ENCODE measurements around the gene CDC73.
"Not testable (repeated sequence)": the region's sequence is repeated elsewhere in the genome, so short reads cannot be mapped to it uniquely, and the experiment has no call there.

The CDC73 gene

DNA sequence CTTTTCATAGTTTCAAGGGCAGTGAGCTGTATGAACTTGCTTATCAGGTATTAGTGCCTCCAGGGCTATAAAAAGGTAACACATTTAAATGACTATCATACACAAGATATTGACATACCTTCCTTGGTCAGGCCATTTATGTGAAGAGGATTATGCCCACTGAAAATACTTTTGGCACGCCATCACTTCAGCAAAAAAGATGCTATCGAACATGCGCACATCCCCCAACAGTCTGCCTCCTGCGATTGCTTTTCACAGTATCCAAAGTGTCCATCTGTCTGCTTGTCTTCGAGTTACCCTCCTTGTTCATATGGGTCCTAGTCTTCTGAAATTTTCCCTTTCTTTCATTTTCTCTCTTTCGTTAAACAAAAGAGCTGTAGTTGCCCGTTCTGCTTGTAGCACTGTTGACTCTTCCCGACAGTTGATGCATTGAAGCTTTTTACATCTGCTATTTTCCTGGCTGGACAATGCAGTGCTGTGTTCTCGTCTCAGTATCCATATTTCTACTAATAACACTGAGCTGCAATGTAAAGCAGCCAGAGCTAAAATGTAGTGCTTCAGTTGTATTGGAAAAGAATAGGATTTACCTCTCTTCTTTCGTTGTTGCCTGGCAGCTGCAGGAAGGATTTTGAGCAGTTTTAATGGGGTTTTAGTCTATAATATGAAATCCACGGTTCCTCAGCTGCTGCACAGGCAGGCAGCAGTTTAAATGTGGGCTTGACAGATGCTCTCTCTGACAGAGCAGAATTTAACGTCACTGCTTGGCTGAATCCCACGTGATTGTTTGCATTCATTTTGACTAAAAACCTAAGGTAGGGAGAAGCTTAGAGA, 64.3 kb downstream of the CDC73 start, which contains the start of gene B3GALT2:
Gene B3GALT2, minus strand, starts transcription at position 713 of the 831 bp plus-strand sequence. CDS start 5,051 bp downstream, outside the sequence.
- H3K4me3 ChIP-seq (ENCODE audit: low read depth, low read length), result no peak within 1 kb of the TSS
- TF ChIP-seq, protein P1, sequence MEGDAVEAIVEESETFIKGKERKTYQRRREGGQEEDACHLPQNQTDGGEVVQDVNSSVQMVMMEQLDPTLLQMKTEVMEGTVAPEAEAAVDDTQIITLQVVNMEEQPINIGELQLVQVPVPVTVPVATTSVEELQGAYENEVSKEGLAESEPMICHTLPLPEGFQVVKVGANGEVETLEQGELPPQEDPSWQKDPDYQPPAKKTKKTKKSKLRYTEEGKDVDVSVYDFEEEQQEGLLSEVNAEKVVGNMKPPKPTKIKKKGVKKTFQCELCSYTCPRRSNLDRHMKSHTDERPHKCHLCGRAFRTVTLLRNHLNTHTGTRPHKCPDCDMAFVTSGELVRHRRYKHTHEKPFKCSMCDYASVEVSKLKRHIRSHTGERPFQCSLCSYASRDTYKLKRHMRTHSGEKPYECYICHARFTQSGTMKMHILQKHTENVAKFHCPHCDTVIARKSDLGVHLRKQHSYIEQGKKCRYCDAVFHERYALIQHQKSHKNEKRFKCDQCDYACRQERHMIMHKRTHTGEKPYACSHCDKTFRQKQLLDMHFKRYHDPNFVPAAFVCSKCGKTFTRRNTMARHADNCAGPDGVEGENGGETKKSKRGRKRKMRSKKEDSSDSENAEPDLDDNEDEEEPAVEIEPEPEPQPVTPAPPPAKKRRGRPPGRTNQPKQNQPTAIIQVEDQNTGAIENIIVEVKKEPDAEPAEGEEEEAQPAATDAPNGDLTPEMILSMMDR (IDR thresholded peaks at IDR 0.05; ENCODE audit: borderline replicate concordance, insufficient read depth, low read depth, low read length), result no peak

DNA sequence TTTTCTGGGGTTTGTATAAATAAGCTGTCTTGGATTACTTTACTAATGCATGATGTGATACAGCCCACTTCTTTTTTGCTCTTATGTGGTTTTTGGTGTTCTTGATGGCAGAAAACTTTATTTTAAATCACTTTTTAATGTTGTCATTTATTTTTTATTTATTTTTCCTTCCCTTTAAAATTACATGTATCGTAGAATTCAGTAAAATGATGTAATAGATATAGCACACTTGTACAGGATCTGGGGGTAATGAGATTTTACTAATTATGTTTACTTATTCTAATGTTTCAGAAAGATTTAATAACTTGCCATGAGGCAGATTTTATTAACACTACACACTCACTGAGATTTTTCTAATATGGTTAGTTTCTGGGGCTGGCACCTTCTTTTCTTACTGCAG, 65.3 kb downstream of the CDC73 start:
- TF ChIP-seq, protein P1 (IDR thresholded peaks at IDR 0.05; ENCODE audit: borderline replicate concordance, insufficient read depth, low read depth, low read length), result no peak

GRCh38 chr1:193188915-193189314, 67.1 kb downstream of the CDC73 start:
- H3K4me3 ChIP-seq (ENCODE audit: low read depth, low read length), result not testable (repeated sequence)

More for the DNA sequence above, 65.3 kb downstream of the CDC73 start:
- no peak overlapping the region for H3K4me3 ChIP-seq (ENCODE audit: low read depth, low read length)

DNA sequence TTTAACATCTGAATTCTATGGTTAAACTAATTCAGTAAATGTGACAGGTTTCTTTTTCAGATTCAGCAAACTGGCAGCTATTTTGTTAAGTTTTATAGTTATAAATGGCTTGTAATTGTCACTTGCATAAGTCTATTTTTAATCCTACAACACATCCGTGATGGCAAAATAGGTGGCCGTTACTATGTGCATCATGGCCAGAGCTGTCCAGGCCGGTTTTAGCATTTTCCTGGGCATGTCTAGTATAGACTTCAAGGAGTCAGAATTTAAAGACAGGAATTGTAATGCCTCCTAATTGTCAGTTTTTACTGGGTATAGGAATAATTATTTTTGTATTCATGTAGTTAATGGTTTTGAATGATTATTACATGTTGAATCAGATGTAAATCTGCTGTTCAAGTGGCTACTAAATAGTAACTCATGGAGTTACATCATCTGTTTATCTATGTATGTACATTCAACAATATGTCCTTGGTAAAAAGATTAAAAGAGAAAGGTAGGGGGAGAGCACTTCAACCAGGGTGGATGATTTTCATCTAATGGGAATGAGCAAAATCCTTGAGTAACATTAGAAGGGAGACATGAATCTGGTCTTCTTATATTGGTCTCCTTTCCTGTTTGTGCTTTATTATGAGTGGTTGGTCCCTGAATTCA, 67.7 kb downstream of the CDC73 start:
- TF ChIP-seq, protein P1 (IDR thresholded peaks at IDR 0.05; ENCODE audit: borderline replicate concordance, insufficient read depth, low read depth, low read length), result no peak
- H3K4me3 ChIP-seq (ENCODE audit: low read depth, low read length), result no peak overlapping the region

GRCh38 chr1:193190096-193190744, 68.4 kb downstream of the CDC73 start:
- TF ChIP-seq, protein P1 (IDR thresholded peaks at IDR 0.05; ENCODE audit: borderline replicate concordance, insufficient read depth, low read depth, low read length), result no peak
- no peak overlapping the region for H3K4me3 ChIP-seq (ENCODE audit: low read depth, low read length)

- H3K4me3 ChIP-seq (ENCODE audit: low read depth, low read length), result no peak overlapping the region
- TF ChIP-seq, protein P1 (IDR thresholded peaks at IDR 0.05; ENCODE audit: borderline replicate concordance, insufficient read depth, low read depth, low read length), result no peak
Measured at GRCh38 chr1:193192586-193192985, 70.8 kb downstream of the CDC73 start.

DNA sequence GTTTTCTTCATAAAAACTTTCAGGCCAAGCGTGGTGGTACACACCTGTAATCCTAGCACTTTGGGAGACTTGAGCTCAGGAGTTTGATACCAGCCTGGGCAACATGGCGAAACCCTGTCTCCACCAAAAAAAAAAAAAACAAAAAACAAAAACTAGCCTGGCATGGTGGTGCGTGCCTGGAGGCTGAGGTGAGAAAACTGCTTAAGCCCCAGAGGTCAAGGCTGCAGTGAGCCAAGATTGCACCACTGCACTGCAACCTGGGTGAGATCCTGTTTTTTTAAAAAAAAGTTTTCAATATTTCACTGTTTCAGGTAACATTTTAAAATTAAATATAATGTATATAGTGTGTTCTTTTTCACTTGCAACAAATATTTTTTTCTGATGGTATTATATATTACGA, 78.1 kb downstream of the CDC73 start:
- H3K4me3 ChIP-seq (ENCODE audit: low read depth, low read length), result no peak overlapping the region
- TF ChIP-seq, protein P1 (IDR thresholded peaks at IDR 0.05; ENCODE audit: borderline replicate concordance, insufficient read depth, low read depth, low read length), result no peak

All from GM12875 (cell line).